ENCODE measurements around the gene SEC24A.

The SEC24A gene

GRCh38 chr5:134769206-134769605, 120.6 kb downstream of the SEC24A start:
- Histone ChIP-seq H3K4me1 (ENCODE audit: control insufficient read depth, insufficient read depth, low read length) (no peaks in the 10 kb centered on the region), H3K9me3 (ENCODE audit: control insufficient read depth, low read length) (no peaks in the 10 kb centered on the region), H3K36me3 (ENCODE audit: control insufficient read depth, insufficient read depth, low read length) (no peaks in the 10 kb centered on the region), H3K27me3 (ENCODE audit: control insufficient read depth, insufficient read depth, low read length) (no peaks in the 10 kb centered on the region), H3K9ac (ENCODE audit: low read length) (no peak overlapping the region), H3K4me3 (ENCODE audit: low read length) (no peak overlapping the region)

- Histone ChIP-seq H3K4me3 (ENCODE audit: low read length) (no peak overlapping the region), H3K36me3 (ENCODE audit: control insufficient read depth, insufficient read depth, low read length) (no peaks in the 10 kb centered on the region)
Observed at GRCh38 chr5:134772461-134773125, 124.0 kb downstream of the SEC24A start.

GRCh38 chr5:134777366-134777765, 128.8 kb downstream of the SEC24A start:
- no peaks in the 10 kb centered on the region for H3K36me3 ChIP-seq (ENCODE audit: control insufficient read depth, insufficient read depth, low read length)

More at GRCh38 chr5:134772461-134773125, 124.0 kb downstream of the SEC24A start:
- Histone ChIP-seq H3K9me3 (ENCODE audit: control insufficient read depth, low read length) (no peaks in the 10 kb centered on the region), H3K4me1 (ENCODE audit: control insufficient read depth, insufficient read depth, low read length) (no peaks in the 10 kb centered on the region), H3K27me3 (ENCODE audit: control insufficient read depth, insufficient read depth, low read length) (no peaks in the 10 kb centered on the region), H3K9ac (ENCODE audit: low read length) (no peak overlapping the region)

More at GRCh38 chr5:134777366-134777765, 128.8 kb downstream of the SEC24A start:
- no peak overlapping the region for H3K4me3 ChIP-seq (ENCODE audit: low read length)
- no peaks in the 10 kb centered on the region for H3K9me3 ChIP-seq (ENCODE audit: control insufficient read depth, low read length)
- no peaks in the 10 kb centered on the region for H3K27me3 ChIP-seq (ENCODE audit: control insufficient read depth, insufficient read depth, low read length)
- no peaks in the 10 kb centered on the region for H3K4me1 ChIP-seq (ENCODE audit: control insufficient read depth, insufficient read depth, low read length)
- H3K9ac ChIP-seq (ENCODE audit: low read length): no peak overlapping the region
